HFF-Myc (cell line): ENCODE results near the gene TP63.

Source experiments
- DNase-seq: peaks from one replicate; pipeline ENCODE4 v3.0.0-alpha.2; 2011; ENCODE audit warnings: low read depth; ENCODE audit errors: extremely low read depth
- H3K4me3 ChIP-seq: replicated peaks from 2 replicates; pipeline ENCODE4 v1.5.1; 2011; ENCODE audit warnings: low read depth, mild to moderate bottlenecking, control low read depth, low read length
- CTCF ChIP-seq: IDR thresholded peaks from 2 replicates; pipeline ENCODE4 v1.5.1; 2012; ENCODE audit warnings: mild to moderate bottlenecking, low read depth, low read length, control low read depth; ENCODE audit errors: missing control alignments

Gene TP63

GRCh38 chr3:189699885-189700284 is 68.7 kb downstream of the TP63 start:
- TF ChIP-seq CTCF: no peak
- H3K4me3 ChIP-seq: no peak overlapping the region
- DNase-seq: no peak

- DNase-seq: no peak
- TF ChIP-seq CTCF: no peak
- no peak overlapping the region for H3K4me3 ChIP-seq
Measured at GRCh38 chr3:189702066-189702646, 71.0 kb downstream of the TP63 start.

GRCh38 chr3:189703865-189704264 is 72.7 kb downstream of the TP63 start:
- TF ChIP-seq CTCF: no peak
- no peak for DNase-seq
- no peak overlapping the region for H3K4me3 ChIP-seq

GRCh38 chr3:189708375-189708774 is 77.2 kb downstream of the TP63 start:
- H3K4me3 ChIP-seq: no peak overlapping the region
- no peak for TF ChIP-seq CTCF
- DNase-seq: no peak

GRCh38 chr3:189710620-189711402 is 79.6 kb downstream of the TP63 start:
- H3K4me3 ChIP-seq: no peak overlapping the region
- no peak for TF ChIP-seq CTCF
- DNase-seq: peak; percentile 92

- DNase-seq: no peak
- TF ChIP-seq CTCF: no peak
- H3K4me3 ChIP-seq: no peak overlapping the region
Measured at GRCh38 chr3:189712906-189713483, 81.8 kb downstream of the TP63 start.
